Measurements from ENCODE around the gene HEPACAM2.

HEPACAM2 gene

GRCh38 chr7:93226310-93226709 lies at the start of gene HEPACAM2:
Gene HEPACAM2, minus strand, starts transcription at chr7:93226469.
- no peak for DNase-seq (ENCODE audit: low spot score)
- in situ Hi-C loops (cut with MboI; ENCODE audit: low pct_unique_long_range_greater_than_20kb, low sequenced_read_pairs, unreplicated experiment): no loop called here
- TF ChIP-seq, protein P1, sequence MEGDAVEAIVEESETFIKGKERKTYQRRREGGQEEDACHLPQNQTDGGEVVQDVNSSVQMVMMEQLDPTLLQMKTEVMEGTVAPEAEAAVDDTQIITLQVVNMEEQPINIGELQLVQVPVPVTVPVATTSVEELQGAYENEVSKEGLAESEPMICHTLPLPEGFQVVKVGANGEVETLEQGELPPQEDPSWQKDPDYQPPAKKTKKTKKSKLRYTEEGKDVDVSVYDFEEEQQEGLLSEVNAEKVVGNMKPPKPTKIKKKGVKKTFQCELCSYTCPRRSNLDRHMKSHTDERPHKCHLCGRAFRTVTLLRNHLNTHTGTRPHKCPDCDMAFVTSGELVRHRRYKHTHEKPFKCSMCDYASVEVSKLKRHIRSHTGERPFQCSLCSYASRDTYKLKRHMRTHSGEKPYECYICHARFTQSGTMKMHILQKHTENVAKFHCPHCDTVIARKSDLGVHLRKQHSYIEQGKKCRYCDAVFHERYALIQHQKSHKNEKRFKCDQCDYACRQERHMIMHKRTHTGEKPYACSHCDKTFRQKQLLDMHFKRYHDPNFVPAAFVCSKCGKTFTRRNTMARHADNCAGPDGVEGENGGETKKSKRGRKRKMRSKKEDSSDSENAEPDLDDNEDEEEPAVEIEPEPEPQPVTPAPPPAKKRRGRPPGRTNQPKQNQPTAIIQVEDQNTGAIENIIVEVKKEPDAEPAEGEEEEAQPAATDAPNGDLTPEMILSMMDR (IDR thresholded peaks at IDR 0.05; ENCODE audit: extremely low read depth, insufficient read depth, missing control alignments): no peak

DNA sequence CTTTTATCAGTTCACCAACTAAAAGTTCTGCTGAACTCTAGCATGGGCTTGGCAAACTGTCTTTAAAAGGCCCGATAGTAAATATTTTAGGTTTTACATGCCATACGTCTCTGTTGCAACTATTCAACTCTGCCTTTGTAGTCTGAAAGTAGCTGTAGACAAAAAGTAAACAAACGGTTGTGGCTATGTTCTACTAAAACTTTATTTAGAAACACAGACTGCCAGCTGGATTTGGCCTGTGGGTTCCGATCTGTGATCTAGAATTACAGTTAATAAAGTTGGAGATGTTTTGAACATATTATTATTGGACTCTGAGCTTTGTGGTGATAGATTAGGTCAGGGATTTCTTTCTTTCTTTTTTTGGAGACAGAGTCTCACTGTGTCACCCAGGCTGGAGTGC lies 39.0 kb upstream of the HEPACAM2 start:
- TF ChIP-seq, protein P1 (IDR thresholded peaks at IDR 0.05; ENCODE audit: extremely low read depth, insufficient read depth, missing control alignments): no peak
- DNase-seq (ENCODE audit: low spot score): no peak
- in situ Hi-C loops (cut with MboI; ENCODE audit: low pct_unique_long_range_greater_than_20kb, low sequenced_read_pairs, unreplicated experiment): no loop called here

GRCh38 chr7:93262535-93262934 lies 36.3 kb upstream of the HEPACAM2 start:
- TF ChIP-seq, protein P1 (IDR thresholded peaks at IDR 0.05; ENCODE audit: extremely low read depth, insufficient read depth, missing control alignments): no peak
- no peak for DNase-seq (ENCODE audit: low spot score)
- in situ Hi-C loops (cut with MboI; ENCODE audit: low pct_unique_long_range_greater_than_20kb, low sequenced_read_pairs, unreplicated experiment): no loop called here

DNA sequence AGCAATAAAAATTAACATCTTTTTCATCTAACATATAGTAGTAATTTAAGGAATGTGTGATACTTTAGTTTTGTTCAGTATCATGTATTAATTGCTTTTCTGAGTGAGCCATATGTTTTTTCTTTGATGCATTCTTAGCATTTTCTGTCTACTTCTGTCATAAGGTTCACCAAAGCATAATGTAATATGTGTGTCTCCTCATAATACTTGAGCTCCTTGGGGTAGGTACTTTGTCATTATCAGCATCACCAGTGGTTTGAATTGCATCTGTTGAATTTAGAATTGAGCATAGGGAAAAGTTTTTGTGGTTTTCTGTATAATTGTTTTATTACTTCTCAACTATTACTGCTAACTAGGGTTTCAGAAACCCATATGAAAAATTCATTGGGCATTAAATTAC lies 32.4 kb upstream of the HEPACAM2 start:
- TF ChIP-seq, protein P1 (IDR thresholded peaks at IDR 0.05; ENCODE audit: extremely low read depth, insufficient read depth, missing control alignments): no peak
- no peak for DNase-seq (ENCODE audit: low spot score)
- in situ Hi-C loops (cut with MboI; ENCODE audit: low pct_unique_long_range_greater_than_20kb, low sequenced_read_pairs, unreplicated experiment): no loop called here

DNA sequence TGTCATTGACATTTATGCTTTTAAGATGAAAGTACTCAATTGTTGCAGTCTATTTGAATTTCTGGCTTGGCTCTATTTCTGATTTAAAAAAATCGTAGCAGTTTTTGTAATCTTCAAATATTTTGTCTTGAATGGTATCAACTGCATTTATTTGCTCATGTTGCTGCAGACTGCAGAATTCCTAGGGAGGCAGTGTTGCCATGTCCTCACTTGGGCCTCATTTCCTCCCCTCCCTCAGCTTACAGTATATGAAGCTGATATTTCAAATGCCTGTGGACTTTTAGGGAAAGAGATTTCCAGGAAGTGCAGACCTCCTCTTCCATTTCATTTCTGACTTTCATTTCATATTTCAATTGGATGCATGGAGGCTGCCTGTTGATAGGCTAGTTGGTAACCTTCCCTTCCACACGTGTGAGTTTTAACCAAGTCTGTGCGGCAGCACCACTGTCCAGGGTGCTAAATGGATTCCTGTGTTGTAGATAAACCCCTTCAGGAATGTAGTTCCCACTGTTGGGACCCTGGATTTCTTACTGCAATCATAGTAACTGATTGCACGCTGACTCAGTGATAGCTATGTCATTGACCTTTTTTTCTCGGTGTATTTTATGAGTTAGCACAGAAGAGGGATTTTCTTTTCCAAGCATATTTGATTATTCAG lies 23.4 kb upstream of the HEPACAM2 start:
- in situ Hi-C loops (cut with MboI; ENCODE audit: low pct_unique_long_range_greater_than_20kb, low sequenced_read_pairs, unreplicated experiment): loop anchor here (10.0 kb wide), 1 partner anchor 295 kb away; no protein-coding TSS in a partner anchor
- TF ChIP-seq, protein P1 (IDR thresholded peaks at IDR 0.05; ENCODE audit: extremely low read depth, insufficient read depth, missing control alignments): no peak
- DNase-seq (ENCODE audit: low spot score): no peak

GRCh38 chr7:93245525-93246432 lies 19.5 kb upstream of the HEPACAM2 start:
- DNase-seq (ENCODE audit: low spot score): no peak
- in situ Hi-C loops (cut with MboI; ENCODE audit: low pct_unique_long_range_greater_than_20kb, low sequenced_read_pairs, unreplicated experiment): loop anchor here (10.0 kb wide), 1 partner anchor 299 kb away; no protein-coding TSS in a partner anchor
- TF ChIP-seq, protein P1 (IDR thresholded peaks at IDR 0.05; ENCODE audit: extremely low read depth, insufficient read depth, missing control alignments): peak; percentile 51

Measured in GM13977 (cell line).